GM18907 (cell line): Measurements from ENCODE around the gene MYEOV.

Experiments
- ATAC-seq: cut with Tn5 transposase; IDR thresholded peaks from one replicate; pipeline ENCODE4 v1.9.1; 2021; ENCODE audit warnings: mild to moderate bottlenecking, moderate library complexity; ENCODE audit not compliant: unreplicated experiment

Gene MYEOV

DNA sequence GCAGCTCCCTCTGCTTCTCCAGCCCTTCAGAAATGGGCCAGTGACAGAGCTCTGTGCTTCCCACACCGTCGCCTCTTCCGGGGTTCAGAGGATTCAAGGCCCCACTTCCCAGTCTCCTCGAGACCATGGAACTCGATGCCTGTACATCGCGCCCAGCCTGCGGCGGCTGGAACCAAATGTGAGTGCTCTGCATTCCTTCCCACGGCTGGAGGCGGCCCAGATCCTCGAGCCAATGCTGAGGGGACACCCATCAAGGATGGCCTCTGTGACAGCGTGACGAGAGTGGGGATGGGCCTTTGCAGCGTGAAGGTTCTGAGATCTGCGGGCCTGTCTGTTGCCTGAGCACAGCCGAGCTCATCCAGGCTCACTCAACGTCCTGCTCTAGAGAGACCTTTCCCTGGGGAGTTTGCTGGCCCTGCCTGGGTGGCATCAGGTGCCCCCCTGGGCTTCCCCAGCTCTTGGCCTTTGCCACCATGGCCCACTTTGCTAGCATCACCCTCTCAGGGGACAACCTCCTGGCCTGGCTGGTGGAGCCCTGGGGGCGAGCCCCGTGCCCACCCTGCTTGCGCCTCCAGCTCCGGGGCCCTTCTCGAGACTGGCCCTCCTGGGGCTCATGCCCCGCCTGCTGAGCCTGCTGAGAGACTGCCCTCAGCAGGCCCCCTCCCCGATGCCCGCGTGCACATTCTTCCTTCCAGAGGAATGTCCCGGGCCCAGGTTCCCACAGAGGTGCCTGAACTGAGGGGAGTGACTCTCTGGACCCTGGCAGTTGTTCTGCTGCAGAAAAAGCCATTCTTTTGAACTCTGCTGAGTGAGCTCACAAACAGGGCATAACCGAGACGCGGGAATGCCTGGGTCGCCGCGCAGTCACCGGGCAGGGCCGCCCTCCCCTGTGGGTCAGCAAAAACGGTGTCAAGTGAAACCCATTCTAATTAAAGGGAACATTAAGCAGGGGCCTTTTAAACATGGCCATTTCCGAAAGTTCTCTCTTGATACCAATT, 7.3 kb upstream of the MYEOV start:
- no peak for ATAC-seq

DNA sequence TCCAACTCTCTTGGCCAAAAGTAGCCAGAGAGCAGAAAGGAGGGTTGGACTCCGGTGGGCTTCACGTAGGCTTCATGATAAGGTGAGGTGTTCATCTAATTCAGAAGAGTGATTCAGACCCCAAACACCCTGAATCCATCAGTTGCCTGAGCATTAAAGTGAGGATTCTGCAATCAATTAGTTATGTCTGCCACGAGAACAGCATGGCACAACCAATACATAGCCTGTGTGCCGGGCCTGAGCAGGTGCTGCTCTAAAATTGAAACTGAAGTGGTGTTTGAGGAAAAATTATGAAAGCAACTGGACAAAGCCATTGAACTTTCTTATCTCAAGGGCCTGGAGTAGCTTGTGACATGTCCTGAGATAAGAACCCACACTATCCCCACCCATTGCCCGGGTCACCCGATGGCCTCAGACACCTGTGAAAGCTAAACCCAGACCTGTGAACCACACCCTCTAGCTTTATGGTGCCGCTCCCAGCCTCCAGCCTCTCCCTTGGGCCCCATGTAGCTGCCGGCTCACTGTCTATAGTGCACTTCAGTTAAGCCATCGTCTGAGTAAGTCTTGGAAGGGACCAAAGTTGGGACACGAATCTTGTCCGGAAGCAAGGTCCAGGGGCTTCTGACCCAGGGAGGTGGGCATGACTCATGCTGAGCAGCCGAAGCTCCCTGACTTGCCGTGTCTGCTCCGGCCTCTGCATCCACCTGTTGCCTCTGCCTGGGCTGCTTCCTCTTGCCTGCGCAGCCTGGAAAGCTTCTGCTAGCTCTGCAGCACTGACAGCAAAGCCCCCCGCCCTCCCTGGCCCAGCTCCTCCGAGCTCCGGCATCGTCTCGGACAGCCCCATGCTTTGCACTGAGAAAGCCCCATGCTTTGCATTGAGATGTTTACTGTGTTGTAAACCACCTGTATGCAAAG, 5.7 kb upstream of the MYEOV start:
- ATAC-seq, result no peak

DNA sequence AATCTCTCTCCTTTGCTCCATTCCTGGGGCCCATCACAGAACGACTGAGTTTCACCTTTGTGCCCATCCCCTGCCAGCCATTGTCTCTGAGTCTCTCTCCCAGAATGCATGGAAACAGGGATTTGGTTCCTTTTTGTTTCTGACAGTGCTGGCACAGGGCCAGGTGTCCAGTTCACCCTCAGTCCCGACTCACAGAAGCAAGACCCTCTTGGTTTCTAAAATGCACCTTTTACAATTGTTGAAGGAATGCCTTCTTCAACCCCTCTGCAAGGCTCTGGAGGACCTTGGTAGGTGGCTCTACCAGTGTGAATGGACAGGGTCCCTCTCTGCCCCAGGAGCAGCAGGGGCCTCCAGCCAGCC, 5.1 kb upstream of the MYEOV start:
- no peak for ATAC-seq

DNA sequence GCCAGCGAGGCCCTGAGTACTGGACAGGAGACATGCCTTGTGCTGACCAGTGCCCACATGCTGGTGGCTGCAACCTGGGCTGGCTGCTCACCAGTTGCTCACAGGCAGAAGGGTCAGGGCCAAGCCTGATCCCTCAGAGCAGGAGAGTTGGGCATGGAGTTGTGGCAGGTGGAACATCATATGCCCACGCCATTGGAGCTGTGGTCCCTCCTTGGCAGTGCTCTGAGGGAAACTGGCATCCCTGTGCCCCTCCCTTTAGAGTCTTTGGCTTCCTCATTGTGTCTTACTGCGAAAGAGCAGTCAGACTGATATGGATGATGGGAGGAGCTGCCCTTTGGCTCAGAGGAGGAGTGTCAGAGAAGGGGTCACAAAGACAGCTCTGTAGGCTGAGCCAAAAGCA, 3.1 kb upstream of the MYEOV start:
- no peak for ATAC-seq

DNA sequence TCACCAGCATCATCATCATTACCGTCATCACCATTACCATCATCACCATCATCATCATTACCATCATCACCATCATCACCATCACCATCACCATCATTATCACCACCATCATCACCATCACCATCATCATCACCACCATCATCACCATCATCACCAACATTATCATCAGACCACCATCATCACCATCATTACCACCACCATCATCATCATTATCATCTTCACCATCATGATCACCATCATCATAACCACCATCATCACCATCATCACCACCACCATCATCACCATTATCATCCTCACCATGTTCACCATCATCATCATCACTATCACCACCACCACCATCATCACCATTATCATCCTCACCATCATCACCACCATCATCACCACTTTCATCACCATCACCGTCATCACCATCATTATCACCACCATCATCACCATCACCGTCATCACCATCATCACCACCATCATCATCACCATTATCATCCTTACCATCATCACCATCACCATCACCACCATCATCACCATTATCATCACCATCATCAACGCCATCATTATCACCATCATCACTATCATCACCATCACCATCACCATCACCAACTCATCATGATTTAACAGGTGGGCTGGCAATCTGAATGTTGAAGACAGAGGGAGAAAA, 2.4 kb upstream of the MYEOV start:
- ATAC-seq, result no peak

DNA sequence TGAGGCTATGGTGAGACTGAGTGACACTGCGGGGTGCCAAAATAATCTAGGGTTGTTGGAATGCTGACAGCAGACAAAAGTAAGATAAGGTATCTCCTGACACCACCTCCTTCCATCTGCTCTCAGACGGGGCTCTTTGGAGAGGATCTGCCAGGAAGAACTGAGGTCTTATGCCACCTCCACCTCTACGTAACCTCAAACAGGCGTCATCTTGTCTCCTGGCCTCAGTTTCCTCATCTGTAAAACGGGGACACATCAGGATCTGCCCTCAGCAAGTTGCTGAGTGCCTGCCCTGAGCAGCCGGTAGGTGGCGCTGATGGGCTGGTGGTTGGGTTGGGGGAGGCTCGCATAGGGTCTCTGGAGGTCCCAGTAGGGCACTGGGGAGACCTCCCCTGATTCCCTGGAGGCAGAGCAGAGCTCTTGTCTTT, 1.7 kb upstream of the MYEOV start:
- ATAC-seq, result no peak

DNA sequence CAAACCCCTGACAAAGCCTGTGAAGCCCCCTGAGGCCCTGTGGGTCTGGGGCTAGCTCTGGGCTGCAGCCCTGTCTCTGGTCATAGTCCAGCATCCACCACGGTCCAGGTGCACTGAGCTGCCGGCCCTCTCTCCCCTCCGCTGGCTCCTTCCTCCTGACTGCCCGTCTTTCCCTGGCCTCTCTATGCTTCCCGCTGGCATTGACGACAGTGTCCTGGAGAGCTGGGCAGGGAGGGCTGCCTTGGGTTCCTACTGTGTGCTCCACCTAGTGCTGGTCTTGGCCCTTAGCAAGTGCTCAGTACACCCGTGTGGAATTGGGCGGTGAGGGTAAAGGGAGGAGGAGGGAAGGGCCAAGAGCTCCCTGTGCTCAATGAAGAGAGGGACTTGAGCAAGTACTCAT, 868 bp upstream of the MYEOV start:
- ATAC-seq, result no peak

DNA sequence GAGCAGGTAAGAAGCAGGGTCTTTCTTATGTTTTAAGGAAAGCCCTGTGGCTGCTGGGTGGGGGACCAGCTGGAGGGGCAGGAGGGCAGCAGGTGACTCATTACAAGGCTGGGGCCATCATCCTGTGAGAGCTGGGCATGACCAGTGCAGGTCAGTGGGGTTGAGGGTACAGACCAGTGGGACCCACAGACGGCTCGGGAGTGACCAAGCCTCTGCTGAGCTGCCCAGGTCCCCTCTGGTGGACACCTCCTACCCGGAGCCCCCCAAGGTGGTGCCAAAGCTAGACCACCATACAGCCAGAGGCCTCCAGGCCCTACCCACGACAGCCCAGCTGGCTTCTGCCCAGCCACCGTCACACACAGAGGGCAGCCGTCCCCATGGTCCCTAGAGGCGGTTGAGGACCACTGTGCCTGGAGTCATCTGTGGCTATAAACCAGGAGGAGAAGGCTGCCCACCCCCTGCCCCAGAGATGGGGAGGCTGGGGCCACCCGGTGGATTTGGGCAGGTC, 670 bp downstream of the MYEOV start:
- ATAC-seq, result no peak

DNA sequence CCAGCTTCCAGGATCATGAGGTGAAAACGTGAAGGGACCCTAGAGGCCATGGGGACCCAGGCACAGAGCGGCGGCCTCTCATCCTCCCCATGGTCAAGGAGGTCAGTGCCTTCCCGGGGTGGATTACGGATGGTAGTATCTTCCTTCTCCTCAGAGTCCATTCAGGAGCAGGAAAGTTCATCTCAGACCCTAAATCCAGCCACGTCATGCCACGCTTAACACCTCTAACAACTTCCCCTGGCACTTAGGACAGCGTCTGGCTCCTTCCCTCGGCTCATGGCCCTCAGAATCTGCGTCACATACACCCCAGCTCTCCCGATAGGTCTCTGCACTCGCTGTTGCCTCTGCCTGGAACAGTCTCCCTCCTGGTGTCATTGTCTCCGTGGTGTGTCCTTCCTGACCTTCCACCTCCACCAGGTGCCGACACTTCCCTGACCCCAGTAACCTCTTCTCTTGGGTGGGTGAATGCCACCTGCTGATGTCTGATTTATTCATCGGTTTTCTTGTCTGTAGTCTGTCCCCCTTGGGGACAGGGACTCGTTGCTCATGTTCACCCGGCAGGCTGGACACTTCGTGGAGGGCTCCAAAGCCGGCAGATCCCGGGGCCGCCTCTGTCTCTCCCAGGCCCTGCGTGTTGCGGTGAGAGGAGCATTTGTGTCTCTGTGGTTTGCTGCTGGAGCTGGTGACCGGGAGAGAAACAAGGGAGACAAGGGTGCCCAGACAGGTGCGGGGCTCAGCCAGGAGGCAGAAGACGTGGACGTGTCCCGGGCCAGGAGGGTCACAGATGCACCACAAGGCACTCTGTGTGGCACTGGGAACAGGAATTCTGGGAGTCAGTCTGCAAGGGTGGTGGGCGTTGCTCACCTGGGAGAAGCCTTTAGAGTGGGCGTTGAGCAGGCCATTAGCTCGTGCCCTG, 1.4 kb downstream of the MYEOV start:
- ATAC-seq, result no peak

DNA sequence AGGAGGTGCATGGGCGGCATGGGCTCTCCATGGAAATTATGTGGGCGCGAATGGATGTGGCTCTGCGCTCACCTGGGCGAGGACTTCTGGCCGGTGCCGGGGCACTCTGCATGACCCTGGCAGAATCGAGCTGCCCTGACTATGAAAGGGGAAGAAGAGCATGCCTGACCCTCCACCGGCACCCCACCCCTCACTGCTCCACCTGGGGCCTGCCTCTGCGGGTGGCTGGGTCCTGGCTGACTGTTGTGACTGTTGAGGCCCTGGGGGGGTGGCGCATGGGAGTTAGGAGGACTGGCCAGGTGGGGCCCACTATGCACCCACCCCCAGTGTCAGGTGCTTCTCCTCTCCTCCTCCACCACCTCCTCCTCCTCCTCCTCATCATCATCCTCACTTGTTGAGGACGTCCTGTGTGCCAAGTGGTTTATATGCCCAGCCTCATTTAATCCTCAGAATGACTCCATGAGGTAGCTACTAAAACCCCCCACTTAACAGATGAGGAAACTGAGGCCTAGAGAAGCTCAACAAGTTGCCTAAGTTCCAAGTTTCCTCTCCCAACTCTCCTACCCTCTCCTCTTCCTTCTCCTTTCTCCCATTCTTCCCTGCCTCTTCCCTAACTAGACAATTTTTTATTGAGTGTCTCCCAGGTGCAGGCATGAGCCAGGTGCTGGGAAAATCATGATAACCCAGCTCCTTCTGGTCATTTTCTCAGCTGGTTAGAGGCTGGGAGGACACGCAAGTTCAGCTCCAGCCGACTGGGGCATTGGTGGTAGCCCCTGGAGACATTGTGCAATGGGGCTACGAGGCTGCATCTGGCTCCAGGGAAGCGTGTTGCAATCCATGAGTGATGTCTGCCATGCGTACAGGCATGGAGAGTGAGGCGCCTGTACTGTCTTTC, 2.3 kb downstream of the MYEOV start:
- no peak for ATAC-seq

DNA sequence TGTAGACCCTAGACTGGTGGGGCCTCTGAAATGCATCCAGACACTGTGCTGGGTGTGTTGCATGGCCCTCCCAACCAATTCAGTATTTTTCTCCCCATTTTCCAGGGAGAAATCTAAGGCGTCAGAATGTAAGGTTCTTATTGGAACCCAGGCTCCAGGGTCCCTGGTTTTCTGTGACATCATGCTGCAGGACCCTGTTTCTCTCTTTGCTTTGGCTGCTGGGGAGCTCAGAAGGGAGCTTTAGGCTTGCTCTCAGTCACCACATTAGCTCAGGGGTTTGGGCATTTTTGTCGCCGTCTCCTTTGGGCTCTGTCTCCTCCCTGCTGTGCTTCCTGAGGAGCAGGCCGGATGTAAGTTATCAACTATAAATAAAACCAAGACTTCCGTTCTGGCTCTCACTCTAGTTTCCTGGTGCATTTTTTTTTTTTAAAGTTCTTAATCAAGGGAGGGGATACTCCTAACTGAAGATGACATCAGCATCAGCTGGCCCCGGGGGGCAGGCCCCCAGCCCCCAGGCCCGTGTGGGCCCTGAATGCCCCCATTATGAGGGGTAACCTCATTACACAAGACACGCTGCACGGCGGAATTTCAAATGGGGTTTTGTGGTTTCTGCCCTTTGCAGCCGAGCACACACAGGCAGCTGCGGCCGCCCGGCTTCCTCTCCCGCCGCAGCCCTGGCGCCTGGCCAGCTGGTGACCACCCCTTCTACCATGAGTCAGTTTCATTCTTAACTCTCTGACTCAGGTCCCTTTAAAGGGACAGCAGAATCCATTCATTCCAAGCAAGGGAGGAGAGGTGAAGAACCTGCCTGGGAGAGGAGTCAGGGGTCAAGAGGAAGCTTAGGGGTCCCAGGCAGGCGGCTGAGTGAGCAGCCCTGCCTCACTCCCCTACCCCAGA, 3.2 kb downstream of the MYEOV start:
- peak; percentile 55 for ATAC-seq

DNA sequence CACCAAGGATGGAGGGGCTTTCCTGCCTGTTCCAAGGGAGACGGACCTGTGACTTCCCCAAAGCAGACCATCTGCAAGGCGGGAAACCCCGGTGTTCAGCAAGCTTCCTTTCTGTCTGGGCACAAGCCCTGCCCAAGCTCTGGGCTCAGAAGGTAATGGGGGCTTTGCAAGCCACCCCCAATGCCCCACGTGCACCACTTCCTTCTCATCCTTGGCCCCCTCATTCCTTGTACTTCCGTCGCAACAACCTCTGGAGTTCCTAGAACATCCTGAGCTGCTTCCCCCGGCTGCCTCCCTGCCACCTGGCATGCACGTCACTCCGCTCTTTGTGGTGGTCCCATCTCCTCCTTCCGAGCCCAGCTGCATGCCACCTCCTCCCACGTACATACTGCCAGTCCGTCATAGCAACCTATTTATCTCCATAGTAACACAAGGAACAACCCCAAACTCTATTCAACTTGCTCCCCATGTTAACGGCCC, 3.9 kb downstream of the MYEOV start:
- ATAC-seq, result peak; percentile 34

DNA sequence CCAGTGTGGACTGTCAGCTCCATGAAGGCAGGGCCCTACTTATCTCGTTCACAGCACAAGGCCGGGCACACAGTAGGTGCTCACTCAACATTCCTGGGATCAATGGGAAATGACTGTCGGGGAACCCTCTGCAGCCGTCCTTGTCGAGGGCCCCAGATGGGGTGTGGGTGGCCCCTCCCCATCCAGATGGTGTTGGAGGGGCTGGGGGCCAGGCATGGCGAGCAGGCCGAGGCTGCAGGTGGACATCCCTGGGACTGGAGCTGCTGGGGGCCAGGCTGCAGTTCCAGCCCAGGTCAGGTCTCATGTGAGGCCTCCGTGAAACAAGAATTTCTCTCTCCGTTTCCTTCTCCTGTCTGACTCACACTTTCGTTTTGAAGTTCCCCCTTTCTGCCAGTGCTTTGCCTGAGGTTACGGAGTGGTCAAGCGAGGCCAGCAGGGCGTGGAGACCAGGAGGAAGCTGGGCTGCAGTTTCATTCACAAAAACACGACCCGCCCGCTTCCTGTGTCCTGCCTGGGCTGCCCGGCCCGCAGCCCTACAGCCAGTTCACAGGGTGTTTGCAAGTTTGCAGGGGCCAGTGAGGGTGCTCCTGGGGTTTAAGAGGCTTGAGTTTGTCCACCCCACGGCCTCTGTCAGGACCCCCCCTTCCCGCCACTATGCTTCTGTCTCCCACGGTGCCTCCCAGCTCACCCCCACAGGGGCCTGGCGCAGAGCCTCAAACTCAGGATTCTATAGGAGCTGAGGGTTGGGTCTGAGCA, 4.5 kb downstream of the MYEOV start:
- ATAC-seq, result peak; percentile 40

DNA sequence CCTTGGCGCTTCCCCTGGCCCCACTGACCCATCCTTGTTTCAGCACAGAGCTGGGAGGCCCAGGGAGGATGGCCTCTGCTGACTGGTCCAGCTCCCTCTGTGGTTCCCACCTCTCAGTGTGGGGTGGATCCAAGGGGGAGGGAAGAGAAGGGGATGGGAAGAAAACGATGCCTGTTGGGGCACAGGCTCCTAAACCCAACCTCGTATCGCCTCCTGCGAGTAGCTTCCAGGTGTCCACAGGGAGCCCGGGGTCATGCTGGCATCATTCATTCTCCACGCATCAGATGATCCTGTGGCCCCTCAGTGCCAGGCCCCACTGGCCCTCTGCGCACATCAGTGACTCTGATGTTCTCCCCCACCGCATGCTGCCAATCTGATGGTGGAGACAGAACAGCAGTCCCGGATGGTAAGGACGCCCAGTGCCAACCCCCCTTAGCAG, 5.1 kb downstream of the MYEOV start:
- ATAC-seq, result no peak

DNA sequence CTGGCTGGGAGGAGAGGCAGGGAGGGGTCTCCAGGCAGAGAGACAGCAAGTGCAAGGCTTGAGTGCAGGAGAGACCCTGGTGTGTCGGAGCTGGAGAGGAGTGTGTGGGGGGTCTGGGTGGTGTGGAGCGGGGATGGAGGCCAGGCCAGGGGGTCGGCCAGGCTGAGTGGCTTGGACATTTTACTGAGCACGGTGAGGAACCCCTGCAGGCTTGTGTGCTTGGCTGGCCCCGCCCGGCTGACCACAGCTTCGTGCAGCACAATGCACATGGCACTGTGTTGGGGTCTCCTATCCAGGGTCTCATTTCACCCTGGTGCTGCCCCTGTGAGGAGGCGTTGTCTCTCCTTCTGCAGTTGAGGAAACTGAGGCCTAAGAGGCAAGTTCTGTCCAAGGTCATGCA, 5.6 kb downstream of the MYEOV start:
- no peak for ATAC-seq

DNA sequence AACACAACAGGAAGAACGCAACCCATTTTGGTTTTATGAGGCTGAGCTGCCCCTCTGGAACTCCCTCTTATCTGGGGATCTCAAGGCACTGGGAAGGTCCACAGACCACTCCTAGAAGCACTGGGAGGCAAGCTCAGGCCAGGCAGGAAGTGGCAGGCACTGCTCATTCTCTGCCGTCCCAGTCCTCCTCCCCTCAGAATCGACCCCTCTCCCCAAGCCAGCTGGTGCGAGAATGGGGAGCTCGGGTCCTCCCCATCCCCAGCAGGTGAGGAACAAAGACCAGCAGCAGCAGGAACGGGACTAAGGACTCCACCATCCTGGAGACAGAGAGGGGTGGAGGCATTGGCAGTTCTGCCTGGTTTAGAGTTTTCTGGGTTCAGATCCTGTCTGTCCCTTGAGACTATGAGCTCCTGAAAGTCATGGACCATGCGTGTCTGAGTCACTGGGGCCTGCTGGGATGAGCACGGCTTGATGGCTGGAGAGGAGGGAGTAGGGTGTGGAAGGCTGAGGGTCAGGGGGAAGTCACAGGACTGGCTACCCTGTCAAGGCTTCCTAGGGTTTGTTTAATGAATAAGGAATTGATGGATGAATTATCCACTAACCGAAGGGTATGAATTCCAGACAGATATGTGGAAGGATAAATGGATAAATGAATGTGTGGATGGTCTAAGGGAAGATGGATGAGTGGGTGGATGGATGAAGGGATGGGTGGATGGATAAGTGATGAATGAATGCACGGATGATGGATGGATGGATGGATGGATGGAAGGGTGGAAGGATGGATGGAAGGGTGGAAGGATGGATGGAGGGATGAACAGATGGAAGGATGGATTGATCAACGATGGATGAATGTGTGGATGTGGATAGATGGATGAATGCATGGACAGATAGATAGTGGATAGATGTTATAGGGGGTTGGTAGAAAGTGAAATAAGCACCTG, 6.4 kb downstream of the MYEOV start:
- no peak for ATAC-seq
